ENCODE data around the gene SPRTN. TPM values are rescaled to one million over a fixed set of nuclear protein-coding genes. Genes with fewer than 3 reads are reported as not detected.

The SPRTN gene
- total and polyA plus RNA-seq, 9 donors: 3.9 to 11.7 (median 8.1) TPM

DNA sequence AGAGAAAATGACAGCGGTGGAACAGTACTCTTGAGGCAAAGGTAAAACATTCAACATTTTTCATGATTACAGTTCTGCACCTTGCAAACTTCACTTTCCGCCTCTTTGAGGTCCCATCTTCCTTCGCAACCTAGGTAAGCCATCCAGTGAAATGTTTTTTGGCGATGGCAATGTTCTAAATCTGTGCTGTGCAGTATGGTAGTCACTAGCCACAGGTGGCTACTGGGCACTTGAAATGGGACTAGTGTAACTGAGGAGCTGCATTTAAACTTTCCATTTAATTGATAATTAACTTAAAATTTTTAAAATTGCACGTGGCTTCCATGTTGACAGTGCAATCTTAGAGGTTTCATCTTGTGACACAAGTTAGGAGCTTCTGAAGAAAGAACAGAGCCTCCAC, 13.4 kb upstream of the SPRTN start:
- intact Hi-C loops (cut with DNase I): no loop called here
- Histone ChIP-seq H3K4me3 (no peak overlapping the region), H3K4me1 (ENCODE audit: insufficient read depth) (no peaks in the 10 kb centered on the region), H3K27me3 (no peaks in the 10 kb centered on the region), H3K9me3 (no peaks in the 10 kb centered on the region), H3K36me3 (no peaks in the 10 kb centered on the region), H3K27ac (no peak overlapping the region)
- DNase-seq: no peak
- 83 to 86% (median 83%) methylated on average over 5 of the region's 5 CpGs for WGBS, 3 donors
- TF ChIP-seq CTCF (IDR thresholded peaks at IDR 0.05) (no peak), POLR2A (IDR thresholded peaks at IDR 0.05) (no peak), EP300 (IDR thresholded peaks at IDR 0.05) (no peak)

GRCh38 chr1:231326248-231326647, 11.8 kb upstream of the SPRTN start:
- no peaks in the 10 kb centered on the region for H3K4me1 ChIP-seq (ENCODE audit: insufficient read depth)
- WGBS, 3 donors: 75 to 83% (median 82%) methylated on average over 1 of the region's 1 CpG
- H3K9me3 ChIP-seq: no peaks in the 10 kb centered on the region
- no peak for TF ChIP-seq EP300 (IDR thresholded peaks at IDR 0.05)
- no peak for TF ChIP-seq POLR2A (IDR thresholded peaks at IDR 0.05)
- TF ChIP-seq CTCF (IDR thresholded peaks at IDR 0.05): no peak
- DNase-seq: no peak
- intact Hi-C loops (cut with DNase I): no loop called here
- H3K4me3 ChIP-seq: no peak overlapping the region
- H3K36me3 ChIP-seq: no peaks in the 10 kb centered on the region
- H3K27me3 ChIP-seq: no peaks in the 10 kb centered on the region
- no peak overlapping the region for H3K27ac ChIP-seq

- WGBS, 3 donors: 77 to 82% (median 81%) methylated on average over 5 of the region's 5 CpGs
- intact Hi-C loops (cut with DNase I): no loop called here
Observed at GRCh38 chr1:231327617-231328016, 10.5 kb upstream of the SPRTN start.

GRCh38 chr1:231329483-231329882, 8.6 kb upstream of the SPRTN start:
- DNase-seq: no peak
- no peak overlapping the region for H3K27ac ChIP-seq
- intact Hi-C loops (cut with DNase I): no loop called here
- WGBS, 3 donors: 91 to 92% (median 91%) methylated on average over 7 of the region's 7 CpGs
- no peaks in the 10 kb centered on the region for H3K9me3 ChIP-seq
- H3K27me3 ChIP-seq: no peaks in the 10 kb centered on the region
- no peaks in the 10 kb centered on the region for H3K36me3 ChIP-seq
- no peaks in the 10 kb centered on the region for H3K4me1 ChIP-seq (ENCODE audit: insufficient read depth)
- TF ChIP-seq POLR2A (IDR thresholded peaks at IDR 0.05) (no peak), CTCF (IDR thresholded peaks at IDR 0.05) (no peak), EP300 (IDR thresholded peaks at IDR 0.05) (no peak)
- no peak overlapping the region for H3K4me3 ChIP-seq

More at GRCh38 chr1:231327617-231328016, 10.5 kb upstream of the SPRTN start:
- no peaks in the 10 kb centered on the region for H3K9me3 ChIP-seq
- H3K27me3 ChIP-seq: no peaks in the 10 kb centered on the region
- no peak overlapping the region for H3K4me3 ChIP-seq
- DNase-seq: no peak
- H3K27ac ChIP-seq: no peak overlapping the region
- H3K36me3 ChIP-seq: no peaks in the 10 kb centered on the region
- TF ChIP-seq CTCF (IDR thresholded peaks at IDR 0.05) (no peak), POLR2A (IDR thresholded peaks at IDR 0.05) (no peak), EP300 (IDR thresholded peaks at IDR 0.05) (no peak)
- no peaks in the 10 kb centered on the region for H3K4me1 ChIP-seq (ENCODE audit: insufficient read depth)

All from ovary (tissue), 9 donors.